ENCODE results near the gene DRICH1. TPM values are rescaled to one million over a fixed set of nuclear protein-coding genes. Genes with fewer than 3 reads are reported as not detected.

DRICH1 gene
- total and polyA plus RNA-seq, 2 of the 13 experiments (the other 11 are each of a cell fraction or from before 2014, with no cell fraction given) = 0.22 to 0.66 TPM

GRCh38 chr22:23606204-23607131 is 25.7 kb downstream of the DRICH1 start:
- no peak for ATAC-seq
- no peak for DNase-seq (ENCODE audit: low spot score)
- intact Hi-C loops (cut with micrococcal nuclease; ENCODE audit: unreplicated experiment) (no loop called here), in situ Hi-C loops (cut with HindIII; ENCODE audit: extremely low pct_ligation_motif_present, low pct_unique_long_range_greater_than_20kb) (loop anchor here (25.0 kb wide), 1 partner anchor 231 kb away; the partner anchor contains the start of gene DERL3)
- Histone ChIP-seq H3K27me3 (ENCODE audit: control insufficient read depth in 1 of 2, insufficient read depth in 2 of 2, low read length in 2 of 2) (no peaks in the 10 kb centered on the region), H2AFZ (ENCODE audit: low read length) (no peak overlapping the region), H3K4me2 (ENCODE audit: low read depth, low read length) (no peak overlapping the region), H3K36me3 (replicated peaks in 1 of 2; ENCODE audit: control insufficient read depth in 1 of 2, insufficient read depth in 2 of 2, low read length in 2 of 2) (no peaks in the 10 kb centered on the region), H3K9me3 (ENCODE audit: low read length) (no peaks in the 10 kb centered on the region), H3K9ac (ENCODE audit: insufficient read depth, low read depth, low read length) (no peak overlapping the region), H3K4me1 (ENCODE audit: insufficient read depth, low read length) (peaks cover 26% of the 10 kb centered on the region), H3K79me2 (ENCODE audit: insufficient read depth, low read length) (no peaks in the 10 kb centered on the region), H3K4me3 (replicated peaks in 1 of 3; ENCODE audit: insufficient read depth in 1 of 3, low read depth in 2 of 3, low read length in 3 of 3) (no peak overlapping the region), H3K27ac (ENCODE audit: extremely low read length, insufficient read depth, low read length) (no peak overlapping the region), H4K20me1 (ENCODE audit: insufficient read depth, low read length) (no peaks in the 10 kb centered on the region)
- ChIA-PET POLR2A (no interaction called here), CTCF (ENCODE audit: low intra/inter-chr PET ratio, low total read pairs) (no interaction called here)
- 66% methylated on average over 15 of the region's 20 CpGs for WGBS (ENCODE audit: low lambda C conversion rate)
- FAIRE-seq = no peak
- BruUV-seq (replicated peaks) = no TSS peak
- TF ChIP-seq ONECUT2 (CRISPR knock-in tag; IDR thresholded peaks at IDR 0.05) (no peak), ZNF598 (CRISPR knock-in tag; IDR thresholded peaks at IDR 0.05; ENCODE audit: borderline replicate concordance) (no peak), MBD4 (IDR thresholded peaks at IDR 0.05; ENCODE audit: borderline replicate concordance, low read length) (no peak), ZNF788 (CRISPR knock-in tag; IDR thresholded peaks at IDR 0.05; ENCODE audit: borderline replicate concordance) (no peak), MLLT10 (CRISPR knock-in tag; IDR thresholded peaks at IDR 0.05) (no peak), ZNF614 (CRISPR knock-in tag; IDR thresholded peaks at IDR 0.05; ENCODE audit: borderline replicate concordance) (no peak), ZNF234 (CRISPR knock-in tag; conservative IDR thresholded peaks at IDR 0.05) (no peak), FOXJ3 (CRISPR knock-in tag; IDR thresholded peaks at IDR 0.05; ENCODE audit: borderline replicate concordance) (no peak), ATF1 (CRISPR knock-in tag; IDR thresholded peaks at IDR 0.05) (no peak), ZNF678 (CRISPR knock-in tag; IDR thresholded peaks at IDR 0.05) (no peak), CEBPZ (IDR thresholded peaks at IDR 0.05; ENCODE audit: low read length) (no peak)
